Ishikawa (cell line): ENCODE data around the gene ETNK2.

Experiments used
- CREB1 ChIP-seq: IDR thresholded peaks from 2 replicates; pipeline ENCODE4 v1.6.1; 2012; ENCODE audit warnings: low read depth
- EP300 ChIP-seq: IDR thresholded peaks from 2 replicates; pipeline ENCODE4 v1.6.1; 2012; ENCODE audit warnings: borderline replicate concordance
- MAX ChIP-seq: IDR thresholded peaks from 2 replicates; pipeline ENCODE4 v1.6.1; 2012
- NFIC ChIP-seq: IDR thresholded peaks from 2 replicates; pipeline ENCODE4 v1.6.1; 2012
- REST ChIP-seq: IDR thresholded peaks from 2 replicates; pipeline ENCODE4 v1.6.1; 2012; ENCODE audit warnings: low read depth, mild to moderate bottlenecking
- TAF1 ChIP-seq: IDR thresholded peaks from 2 replicates; pipeline ENCODE4 v1.6.1; 2012; ENCODE audit warnings: low read depth, mild to moderate bottlenecking

GRCh38 chr1:204107892-204108291 lies 44.0 kb downstream of the ETNK2 start:
- TF ChIP-seq REST, result peak; percentile 20; the same call in 1 of the 2 replicates
- TF ChIP-seq TAF1, result no peak
- TF ChIP-seq MAX, result no peak
- no peak for TF ChIP-seq EP300
- no peak for TF ChIP-seq CREB1
- no peak for TF ChIP-seq NFIC
